Stimulated activated CD4-positive, alpha-beta T cell treated with anti-CD3 and anti-CD28 coated beads, Interleukin-2, amount 100 ng/mL, for 24 hours (primary cell): ENCODE data around the gene AP1B1.

Experiments
- DNase-seq, 2 donors: peaks; one replicate each; pipeline ENCODE4 v3.0.0-alpha.2; 2020

Gene AP1B1

GRCh38 chr22:29330291-29330690, 58.1 kb downstream of the AP1B1 start:
- DNase-seq = no peak

DNA sequence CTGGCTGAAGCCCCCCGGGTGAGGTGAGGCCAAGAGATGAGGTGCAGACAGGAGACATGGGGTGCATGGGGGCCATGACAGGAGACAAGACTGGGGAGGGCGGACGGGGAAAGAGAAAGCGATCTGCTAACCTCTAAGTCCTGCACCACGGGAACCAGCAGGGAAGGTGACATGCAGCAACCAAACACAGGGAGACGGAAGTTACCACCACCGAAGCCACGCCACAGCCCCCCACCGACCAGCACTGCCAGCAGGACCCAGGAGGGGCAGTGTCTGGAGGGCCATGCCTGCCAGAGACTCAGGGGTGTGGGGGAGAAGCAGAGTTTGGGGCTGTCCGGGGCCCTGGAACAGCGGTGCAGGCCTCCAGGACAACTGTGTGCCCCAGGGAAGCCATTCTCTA, 58.8 kb downstream of the AP1B1 start:
- no peak for DNase-seq

DNA sequence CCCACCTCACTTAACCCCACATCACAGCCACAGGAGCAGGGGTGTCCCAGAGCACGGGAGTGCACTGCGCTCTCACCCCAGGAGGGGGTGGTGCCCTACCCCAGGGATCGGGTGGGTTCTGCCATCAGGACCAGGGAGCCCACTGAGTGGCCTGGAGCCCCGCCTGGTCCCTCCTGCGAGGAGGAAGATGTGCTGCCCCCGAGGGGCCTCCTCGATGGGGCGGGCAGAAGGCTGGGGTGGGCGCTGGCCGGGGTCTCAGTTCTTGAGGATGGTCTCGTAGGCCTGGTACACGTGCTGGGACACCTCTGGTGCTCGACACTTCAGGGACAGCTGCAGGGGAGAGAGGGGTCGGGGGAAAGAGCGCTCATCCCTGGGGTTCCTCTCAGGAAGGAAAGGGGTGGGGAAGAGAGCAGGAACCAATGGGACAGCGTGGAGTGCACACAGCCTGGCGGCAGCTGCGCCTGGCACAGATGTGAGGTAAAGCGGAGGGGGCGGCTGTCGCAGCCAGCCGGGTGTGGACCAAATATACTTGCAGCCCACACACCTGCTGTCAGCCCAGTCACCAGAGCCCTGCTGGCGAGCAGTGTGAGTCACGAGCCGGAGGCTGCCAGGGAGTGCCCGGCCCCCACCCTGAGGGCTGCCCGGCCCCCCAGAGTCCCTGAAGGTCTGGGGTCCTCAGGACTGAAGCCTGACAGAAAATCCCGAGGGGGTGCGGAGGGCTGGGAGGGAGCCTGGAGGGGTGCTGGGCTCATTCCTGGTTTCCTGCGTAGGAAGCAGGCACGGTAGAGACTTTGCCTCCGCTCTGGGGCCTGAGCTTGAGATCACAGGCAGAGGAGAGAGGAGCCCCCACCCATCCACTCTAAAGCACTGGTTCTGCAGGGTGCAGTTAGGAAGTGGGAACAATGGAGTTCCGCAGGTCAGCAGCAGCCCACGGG, 59.5 kb downstream of the AP1B1 start:
- DNase-seq = no peak

- DNase-seq = no peak
Measured at GRCh38 chr22:29328055-29328454, 60.3 kb downstream of the AP1B1 start.

- DNase-seq = no peak
Measured at GRCh38 chr22:29327089-29327764, 61.1 kb downstream of the AP1B1 start.

GRCh38 chr22:29326481-29326880, 61.9 kb downstream of the AP1B1 start:
- no peak for DNase-seq

DNA sequence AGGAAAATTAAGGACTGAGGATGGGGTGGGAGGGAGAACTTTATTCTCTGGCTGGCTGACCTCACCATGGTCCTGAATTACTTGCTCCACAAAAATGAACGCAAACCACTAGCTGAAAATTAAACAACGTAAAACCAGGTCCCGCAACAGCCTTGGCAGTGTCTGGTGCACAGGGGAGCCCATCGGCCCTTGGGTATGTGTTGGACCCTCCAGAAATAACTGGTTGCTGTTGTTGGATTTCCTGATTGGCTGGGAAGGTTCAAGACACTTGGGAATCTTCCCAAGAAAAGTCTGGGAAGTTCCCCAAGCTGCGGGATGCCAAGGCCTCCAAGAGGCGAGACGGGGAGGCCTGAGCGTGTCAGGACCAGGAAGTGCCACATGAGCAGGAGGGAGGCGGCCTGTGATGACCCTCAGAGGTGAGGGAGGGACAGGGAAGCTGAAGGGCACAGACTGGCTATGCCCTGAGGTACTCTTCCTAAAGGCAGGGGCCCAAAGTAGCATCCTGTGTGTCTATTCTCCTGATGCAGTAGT, 62.5 kb downstream of the AP1B1 start:
- no peak for DNase-seq

- no peak for DNase-seq
Measured at GRCh38 chr22:29325356-29325755, 63.0 kb downstream of the AP1B1 start.

DNA sequence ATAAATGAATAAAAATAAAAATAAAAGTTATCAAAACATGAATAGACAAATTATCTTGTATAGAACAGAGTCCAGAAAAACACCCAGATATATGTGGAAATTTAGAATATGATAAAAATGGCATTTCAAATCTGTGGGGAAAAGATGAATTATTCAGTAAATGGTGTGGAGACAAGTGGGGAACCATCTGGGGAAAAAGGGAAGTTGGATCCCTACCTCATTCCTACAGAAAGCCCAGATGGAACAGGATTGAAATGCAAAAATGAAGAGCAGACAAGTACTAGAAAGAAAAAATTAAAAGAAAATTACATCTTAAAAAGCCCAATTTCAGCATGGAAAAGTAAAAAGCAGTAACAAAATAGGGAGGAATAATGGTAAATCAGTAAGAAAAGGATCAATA, 64.7 kb downstream of the AP1B1 start:
- DNase-seq = no peak

- no peak for DNase-seq
Measured at GRCh38 chr22:29320546-29320945, 67.8 kb downstream of the AP1B1 start.

DNA sequence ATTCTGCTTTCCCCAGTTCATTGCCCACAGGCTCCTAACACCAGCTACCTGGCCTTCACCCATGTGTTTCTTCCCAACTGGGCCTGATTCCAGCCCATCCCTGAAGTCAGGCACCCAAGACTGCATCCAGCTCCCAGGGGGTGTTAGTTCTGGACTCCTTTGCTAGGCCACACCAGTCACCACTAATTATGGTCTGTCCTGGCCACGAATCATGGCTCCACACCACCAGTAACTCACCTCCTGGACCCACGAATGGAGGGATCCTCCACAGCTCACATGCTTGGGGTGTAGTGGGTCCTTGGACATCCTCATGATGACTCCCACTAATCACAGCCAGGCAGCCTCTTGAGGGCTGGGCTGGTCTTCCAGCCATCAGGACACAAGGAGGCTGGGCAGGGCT, 69.3 kb downstream of the AP1B1 start:
- no peak for DNase-seq

GRCh38 chr22:29317827-29318454, 70.4 kb downstream of the AP1B1 start:
- no peak for DNase-seq

- DNase-seq = no peak
Measured at GRCh38 chr22:29316141-29316828, 72.1 kb downstream of the AP1B1 start.

DNA sequence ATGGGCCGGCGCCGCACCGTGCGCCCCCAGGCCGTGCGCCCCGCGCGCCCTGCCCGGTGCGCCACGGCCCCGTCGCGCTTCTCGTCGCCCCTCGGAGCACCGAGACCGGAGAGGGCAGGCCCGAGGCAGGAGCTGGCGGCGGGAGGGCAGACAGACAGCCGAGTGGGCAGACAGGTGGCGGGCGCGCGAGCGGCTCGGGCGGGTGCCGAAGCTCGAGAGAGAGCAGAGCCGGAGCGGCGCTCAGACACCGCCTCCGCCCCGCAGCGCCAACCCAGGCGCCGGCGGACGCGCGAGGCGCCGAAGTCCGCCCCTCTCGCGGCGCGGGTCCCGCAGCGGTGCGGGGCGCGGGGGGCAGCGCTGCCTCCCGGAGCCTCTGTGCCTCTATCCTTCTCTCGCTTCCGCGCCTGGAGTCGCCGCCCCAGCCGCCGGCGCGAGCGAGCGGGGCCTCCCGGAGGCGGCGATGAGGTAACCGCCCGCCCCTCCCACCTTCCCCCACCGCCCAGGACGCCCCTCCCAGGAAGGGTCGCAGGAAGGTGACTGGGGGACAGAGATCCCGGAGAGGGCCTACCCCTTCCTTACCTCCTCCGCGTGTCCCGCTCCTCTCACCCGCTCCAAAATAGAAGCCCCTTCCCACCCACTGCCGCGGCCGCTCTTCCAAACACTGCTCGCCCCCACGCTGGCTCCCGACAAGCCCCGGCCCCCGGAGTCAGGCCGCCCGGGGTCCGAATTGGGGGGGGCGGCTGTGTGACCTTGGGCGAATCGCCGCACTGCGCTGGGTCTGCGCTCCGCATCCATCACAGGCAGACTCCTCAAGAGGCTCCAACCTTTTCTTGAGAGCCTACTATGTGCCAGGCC, 72.9 kb downstream of the AP1B1 start, which contains the start of gene RASL10A:
Gene RASL10A (minus strand): TSS at position 412 of the 855 bp plus-strand sequence. CDS start 451 bp downstream, outside the sequence.
- peak in 1 of 2 donors; percentile 30 for DNase-seq

GRCh38 chr22:29314537-29315285, 73.7 kb downstream of the AP1B1 start:
- no peak for DNase-seq

GRCh38 chr22:29313576-29314466, 74.5 kb downstream of the AP1B1 start:
- no peak for DNase-seq

DNA sequence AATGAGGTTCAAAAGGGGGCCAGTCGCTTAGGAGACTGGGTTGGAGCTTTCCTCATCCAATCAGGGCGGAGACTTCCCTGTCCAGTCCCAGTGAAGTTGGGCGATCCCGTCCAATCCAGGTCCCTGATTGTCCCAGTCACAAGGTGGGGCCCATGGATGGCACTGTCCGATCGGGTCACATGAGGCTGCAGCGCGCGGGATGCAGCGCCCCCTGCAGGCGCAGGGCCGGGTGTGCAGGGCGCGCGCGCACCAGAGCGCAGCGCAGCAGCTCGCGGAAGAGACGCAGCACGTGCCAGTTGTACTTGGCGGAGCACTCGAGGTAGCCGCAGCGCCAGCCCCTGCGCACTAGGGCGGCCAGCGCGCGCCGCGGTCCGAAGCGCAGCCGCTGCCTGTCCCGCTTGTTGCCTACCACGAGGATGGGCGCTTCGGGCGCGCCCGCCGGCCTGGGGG, 75.2 kb downstream of the AP1B1 start:
- peak in 1 of 2 donors; percentile 44 for DNase-seq

GRCh38 chr22:29312218-29313125, 75.9 kb downstream of the AP1B1 start:
- no peak for DNase-seq
